ENCODE measurements around the gene POLR3F.
"Not testable (repeated sequence)": the region's sequence is repeated elsewhere in the genome, so short reads cannot be mapped to it uniquely, and the experiment has no call there.

Gene POLR3F

DNA sequence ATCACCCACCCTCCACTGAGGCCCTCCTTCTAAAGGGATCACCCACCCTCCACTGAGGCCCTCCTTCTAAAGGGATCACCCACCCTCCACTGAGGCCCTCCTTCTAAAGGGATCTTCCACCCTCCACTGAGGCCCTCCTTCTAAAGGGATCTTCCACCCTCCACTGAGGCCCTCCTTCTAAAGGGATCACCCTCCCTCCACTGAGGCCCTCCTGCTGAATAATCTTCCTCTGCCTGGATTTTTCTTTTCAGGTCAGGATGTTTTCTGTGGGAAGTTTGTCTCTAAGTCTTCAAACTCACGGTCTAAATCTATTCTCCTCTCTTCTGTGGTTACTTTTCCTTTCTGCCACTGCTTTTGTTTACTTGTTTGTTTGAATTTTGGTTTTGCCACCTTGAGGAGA lies 34.5 kb downstream of the POLR3F start:
- H3K9me3 ChIP-seq (ENCODE audit: control extremely low read depth in 1 of 5, control insufficient read depth in 4 of 5, insufficient read depth in 2 of 5, low read depth in 1 of 5, low read length in 4 of 5); POLR2A ChIA-PET; DNase-seq; CTCF ChIA-PET; H3K36me3 ChIP-seq (ENCODE audit: control insufficient read depth in 4 of 4, insufficient read depth in 4 of 4, low read length in 3 of 4); H3K27ac ChIP-seq (ENCODE audit: insufficient read depth in 1 of 2, low read depth in 1 of 2, low read length in 2 of 2, poor library complexity in 1 of 2, severe bottlenecking in 2 of 2); H3K27me3 ChIP-seq (replicated peaks in 2 of 5; ENCODE audit: control insufficient read depth in 4 of 5, insufficient read depth in 5 of 5, low read length in 4 of 5); H3K4me1 ChIP-seq (ENCODE audit: control extremely low read depth in 1 of 4, control insufficient read depth in 4 of 4, insufficient read depth in 4 of 4, low read length in 3 of 4); H3K4me3 ChIP-seq (ENCODE audit: control insufficient read depth in 1 of 7, extremely low read depth in 1 of 7, insufficient read depth in 4 of 7, low read depth in 2 of 7, low read length in 6 of 7): not testable (repeated sequence)
- 100% methylated on average over 1 of the region's 1 CpG for WGBS (ENCODE audit: insufficient coverage)

DNA sequence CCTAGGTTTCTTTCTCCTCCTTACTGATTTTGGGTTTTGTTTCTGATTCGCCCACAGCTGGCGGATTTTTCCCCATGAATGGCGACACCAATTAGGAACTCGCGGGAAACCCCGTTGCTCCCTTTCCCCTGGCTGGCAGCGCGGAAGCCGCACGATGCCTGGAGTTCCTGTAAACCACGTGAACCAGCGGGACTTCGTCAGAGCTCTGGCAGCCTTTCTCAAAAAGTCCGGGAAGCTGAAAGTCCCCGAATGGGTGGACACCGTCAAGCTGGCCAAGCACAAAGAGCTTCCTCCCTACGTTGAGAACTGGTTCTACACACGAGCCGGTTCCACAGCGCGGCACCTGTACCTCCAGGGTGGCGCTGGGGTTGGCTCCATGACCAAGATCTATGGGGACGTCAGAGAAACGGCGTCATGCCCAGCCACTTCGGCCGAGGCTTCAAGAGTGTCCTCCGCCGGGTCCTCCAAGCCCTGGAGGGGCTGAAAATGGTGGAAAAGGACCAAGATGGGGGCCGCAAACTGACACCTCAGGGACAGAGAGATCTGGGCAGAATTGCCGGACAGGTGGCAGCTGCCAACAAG lies 37.4 kb downstream of the POLR3F start:
- ChIA-PET POLR2A (no interaction called here), CTCF (interaction anchor here (3.7 kb wide), 1 partner anchor 8 kb away, joined by 25 read pairs; the partner anchor contains the start of gene RBBP9)
- no peak overlapping the region for H3K4me3 ChIP-seq (ENCODE audit: control insufficient read depth in 1 of 7, extremely low read depth in 1 of 7, insufficient read depth in 4 of 7, low read depth in 2 of 7, low read length in 6 of 7)
- H3K9me3 ChIP-seq (ENCODE audit: control extremely low read depth in 1 of 5, control insufficient read depth in 4 of 5, insufficient read depth in 2 of 5, low read depth in 1 of 5, low read length in 4 of 5) = no peaks in the 10 kb centered on the region
- peaks cover 0 to 2% (median 0%) of the 10 kb centered on the region in 4 experiments for H3K36me3 ChIP-seq (ENCODE audit: control insufficient read depth in 4 of 4, insufficient read depth in 4 of 4, low read length in 3 of 4)
- 80% methylated on average over 28 of the region's 31 CpGs for WGBS (ENCODE audit: insufficient coverage)
- H3K27me3 ChIP-seq (replicated peaks in 2 of 5; ENCODE audit: control insufficient read depth in 4 of 5, insufficient read depth in 5 of 5, low read length in 4 of 5) = peaks cover 0 to 6% (median 0%) of the 10 kb centered on the region in 5 experiments
- no peak overlapping the region for H3K27ac ChIP-seq (ENCODE audit: insufficient read depth in 1 of 2, low read depth in 1 of 2, low read length in 2 of 2, poor library complexity in 1 of 2, severe bottlenecking in 2 of 2)
- peaks cover 2 to 23% (median 14%) of the 10 kb centered on the region in 4 experiments for H3K4me1 ChIP-seq (ENCODE audit: control extremely low read depth in 1 of 4, control insufficient read depth in 4 of 4, insufficient read depth in 4 of 4, low read length in 3 of 4)
- DNase-seq = no peak

DNA sequence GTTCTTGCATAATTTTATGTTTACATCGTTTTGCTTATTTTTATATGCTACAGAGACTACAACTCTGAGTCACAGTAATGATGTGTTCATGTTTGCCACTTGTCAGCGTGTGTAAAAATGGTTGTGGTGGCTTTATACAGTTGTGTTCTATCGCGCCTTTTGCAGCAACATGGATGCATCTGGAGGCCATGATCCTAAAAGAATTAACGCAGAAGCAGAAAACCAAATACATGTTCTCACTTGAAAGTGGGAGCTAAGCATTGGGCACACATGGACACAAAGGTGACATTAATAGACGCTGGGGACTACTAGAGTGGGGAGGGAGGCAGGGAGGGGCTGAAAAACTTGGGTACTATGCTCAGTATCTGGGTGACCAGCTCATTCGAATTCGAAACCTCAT lies 39.6 kb downstream of the POLR3F start:
- Histone ChIP-seq H3K27me3 (replicated peaks in 2 of 5; ENCODE audit: control insufficient read depth in 4 of 5, insufficient read depth in 5 of 5, low read length in 4 of 5) (peaks cover 0 to 6% (median 0%) of the 10 kb centered on the region in 5 experiments), H3K9me3 (ENCODE audit: control extremely low read depth in 1 of 5, control insufficient read depth in 4 of 5, insufficient read depth in 2 of 5, low read depth in 1 of 5, low read length in 4 of 5) (no peaks in the 10 kb centered on the region), H3K4me3 (ENCODE audit: control insufficient read depth in 1 of 7, extremely low read depth in 1 of 7, insufficient read depth in 4 of 7, low read depth in 2 of 7, low read length in 6 of 7) (peak overlapping the region in 6 of 7 experiments; percentile 71 to 97 (median 89)), H3K4me1 (ENCODE audit: control extremely low read depth in 1 of 4, control insufficient read depth in 4 of 4, insufficient read depth in 4 of 4, low read length in 3 of 4) (peaks cover 2 to 23% (median 14%) of the 10 kb centered on the region in 4 experiments), H3K36me3 (ENCODE audit: control insufficient read depth in 4 of 4, insufficient read depth in 4 of 4, low read length in 3 of 4) (peaks cover 5 to 16% (median 6%) of the 10 kb centered on the region in 4 experiments), H3K27ac (ENCODE audit: insufficient read depth in 1 of 2, low read depth in 1 of 2, low read length in 2 of 2, poor library complexity in 1 of 2, severe bottlenecking in 2 of 2) (peak overlapping the region; percentile 99 to 100)
- ChIA-PET POLR2A (interaction anchor here (0.6 to 2.1 kb wide), 4 partner anchors 9 to 1172 kb away, joined by 4 to 9 read pairs (median 5); partner anchors contain the start of genes DZANK1, POLR3F and RBBP9), CTCF (interaction anchor here (1.2 to 3.7 kb wide), 4 partner anchors 9 to 95 kb away, joined by 4 to 25 read pairs (median 8); partner anchors contain the start of gene RBBP9)
- peak in 2 of 3 donors; percentile 37 to 49 for DNase-seq
- WGBS (ENCODE audit: insufficient coverage) = 71% methylated on average over 5 of the region's 8 CpGs

DNA sequence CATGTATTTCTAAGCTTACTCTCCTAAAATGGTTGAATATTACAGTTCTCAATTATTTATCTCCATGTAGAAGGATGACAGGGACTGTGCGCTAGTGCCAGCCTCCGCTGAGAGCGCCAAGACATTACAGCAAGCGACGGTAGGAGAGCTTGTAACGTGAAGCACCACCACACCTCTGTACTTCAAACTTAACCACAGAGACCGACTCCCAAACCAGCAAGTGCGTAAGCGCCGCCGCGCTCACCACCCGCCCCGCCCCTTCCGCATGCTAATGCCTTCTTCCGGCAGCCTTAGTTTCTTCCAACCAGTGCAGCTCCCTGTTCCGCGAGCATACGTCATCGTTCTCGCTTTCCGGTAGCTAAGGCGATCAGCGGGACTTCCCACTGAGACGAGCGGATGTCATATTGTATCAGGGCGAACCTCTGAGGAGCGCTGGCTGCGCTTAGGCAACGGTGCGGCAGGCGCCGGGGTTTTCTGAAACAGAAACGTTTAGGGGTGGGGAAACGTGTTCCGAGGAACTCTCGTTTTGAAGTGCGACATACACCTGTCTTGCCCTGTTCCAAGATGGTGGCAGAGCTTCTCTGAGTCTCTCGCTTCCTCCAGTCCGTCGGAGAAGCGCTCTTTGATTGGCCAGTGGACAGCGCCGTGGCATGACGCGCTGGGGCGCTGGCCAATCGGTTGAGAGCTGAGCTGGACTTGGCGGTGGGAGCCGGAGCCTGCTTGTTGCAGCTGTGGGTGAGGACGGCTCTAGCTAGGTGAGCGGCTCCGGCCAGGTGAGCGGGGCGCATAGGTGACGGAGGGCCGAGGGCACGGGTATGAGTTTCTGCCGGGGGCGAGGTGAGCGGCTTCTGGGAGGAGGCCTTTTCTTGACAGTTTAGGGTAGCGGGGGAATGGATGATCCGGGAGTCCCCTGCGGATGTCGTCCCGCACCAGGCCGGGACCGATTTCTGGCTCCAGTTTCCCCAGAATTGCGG lies 40.3 kb downstream of the POLR3F start, which contains the start of gene SEC23B:
Gene SEC23B, plus strand, starts transcription at position 723 of the 974 bp plus-strand sequence. CDS start 2,896 bp downstream, outside the sequence.
- Histone ChIP-seq H3K27ac (ENCODE audit: insufficient read depth in 1 of 2, low read depth in 1 of 2, low read length in 2 of 2, poor library complexity in 1 of 2, severe bottlenecking in 2 of 2) (peak within 1 kb of the TSS; percentile 99 to 100), H3K4me1 (ENCODE audit: control extremely low read depth in 1 of 4, control insufficient read depth in 4 of 4, insufficient read depth in 4 of 4, low read length in 3 of 4) (peaks cover 2 to 23% (median 14%) of the 10 kb centered on the region in 4 experiments), H3K36me3 (ENCODE audit: control insufficient read depth in 4 of 4, insufficient read depth in 4 of 4, low read length in 3 of 4) (peaks cover 6 to 20% (median 7%) of the 10 kb centered on the region in 4 experiments), H3K9me3 (ENCODE audit: control extremely low read depth in 1 of 5, control insufficient read depth in 4 of 5, insufficient read depth in 2 of 5, low read depth in 1 of 5, low read length in 4 of 5) (no peaks in the 10 kb centered on the region), H3K27me3 (replicated peaks in 2 of 5; ENCODE audit: control insufficient read depth in 4 of 5, insufficient read depth in 5 of 5, low read length in 4 of 5) (peaks cover 0 to 6% (median 0%) of the 10 kb centered on the region in 5 experiments), H3K4me3 (ENCODE audit: control insufficient read depth in 1 of 7, extremely low read depth in 1 of 7, insufficient read depth in 4 of 7, low read depth in 2 of 7, low read length in 6 of 7) (peak within 1 kb of the TSS; percentile 71 to 97 (median 89))
- under 1% methylated on average over 53 of the region's 69 CpGs for WGBS (ENCODE audit: insufficient coverage)
- CTCF ChIA-PET = interaction anchor here (1.2 to 3.7 kb wide), 3 partner anchors 11 to 95 kb away, joined by 7 to 25 read pairs (median 8); partner anchors contain the start of gene RBBP9
- peak; percentile 99 to 100 (median 99) for DNase-seq
- POLR2A ChIA-PET = interaction anchor here (0.6 to 2.1 kb wide), 9 partner anchors 10 to 1624 kb away, joined by 3 to 9 read pairs (median 4); partner anchors contain the start of genes DZANK1, POLR3F and RBBP9

GRCh38 chr20:18511571-18511970 lies 44.4 kb downstream of the POLR3F start:
- ChIA-PET POLR2A (no interaction called here), CTCF (interaction anchor here (0.6 kb wide), 1 partner anchor 47 kb away, joined by 3 read pairs; no protein-coding TSS in a partner anchor)
- H3K9me3 ChIP-seq (ENCODE audit: control extremely low read depth in 1 of 5, control insufficient read depth in 4 of 5, insufficient read depth in 2 of 5, low read depth in 1 of 5, low read length in 4 of 5) = no peaks in the 10 kb centered on the region
- WGBS (ENCODE audit: insufficient coverage) = no CpG with 5 or more reads among the region's 1 CpG
- H3K4me3 ChIP-seq (ENCODE audit: control insufficient read depth in 1 of 7, extremely low read depth in 1 of 7, insufficient read depth in 4 of 7, low read depth in 2 of 7, low read length in 6 of 7) = no peak overlapping the region
- no peaks in the 10 kb centered on the region for H3K27me3 ChIP-seq (replicated peaks in 2 of 5; ENCODE audit: control insufficient read depth in 4 of 5, insufficient read depth in 5 of 5, low read length in 4 of 5)
- peaks cover 16 to 42% (median 22%) of the 10 kb centered on the region in 4 experiments for H3K36me3 ChIP-seq (ENCODE audit: control insufficient read depth in 4 of 4, insufficient read depth in 4 of 4, low read length in 3 of 4)
- H3K27ac ChIP-seq (ENCODE audit: insufficient read depth in 1 of 2, low read depth in 1 of 2, low read length in 2 of 2, poor library complexity in 1 of 2, severe bottlenecking in 2 of 2) = peak overlapping the region in 1 of 2 experiments; percentile 34
- H3K4me1 ChIP-seq (ENCODE audit: control extremely low read depth in 1 of 4, control insufficient read depth in 4 of 4, insufficient read depth in 4 of 4, low read length in 3 of 4) = peaks cover 2 to 20% (median 13%) of the 10 kb centered on the region in 4 experiments
- DNase-seq = peak in 1 of 3 donors; percentile 9

DNA sequence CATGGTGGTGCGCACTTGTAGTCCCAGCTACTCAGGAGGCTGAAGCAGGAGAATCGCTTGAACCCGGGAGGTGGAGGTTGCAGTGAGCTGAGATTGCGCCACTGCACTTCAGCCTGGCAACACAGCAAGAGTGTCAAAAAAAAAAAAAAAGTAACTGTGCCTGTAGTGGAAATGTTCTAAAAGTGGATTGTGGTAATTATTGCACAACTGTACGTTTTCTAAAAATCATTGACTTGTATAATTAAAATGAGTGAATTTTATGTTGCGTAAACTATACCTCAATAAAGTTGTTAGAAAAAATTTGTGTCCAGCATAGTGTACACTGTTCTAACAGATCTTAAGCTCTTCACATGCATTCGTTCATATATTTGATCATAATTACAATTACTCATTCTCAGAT lies 46.0 kb downstream of the POLR3F start:
- H3K27ac ChIP-seq (ENCODE audit: insufficient read depth in 1 of 2, low read depth in 1 of 2, low read length in 2 of 2, poor library complexity in 1 of 2, severe bottlenecking in 2 of 2) = no peak overlapping the region
- no peak for DNase-seq
- H3K9me3 ChIP-seq (ENCODE audit: control extremely low read depth in 1 of 5, control insufficient read depth in 4 of 5, insufficient read depth in 2 of 5, low read depth in 1 of 5, low read length in 4 of 5) = no peaks in the 10 kb centered on the region
- CTCF ChIA-PET = no interaction called here
- WGBS (ENCODE audit: insufficient coverage) = 95% methylated on average over 3 of the region's 7 CpGs
- no peak overlapping the region for H3K4me3 ChIP-seq (ENCODE audit: control insufficient read depth in 1 of 7, extremely low read depth in 1 of 7, insufficient read depth in 4 of 7, low read depth in 2 of 7, low read length in 6 of 7)
- H3K4me1 ChIP-seq (ENCODE audit: control extremely low read depth in 1 of 4, control insufficient read depth in 4 of 4, insufficient read depth in 4 of 4, low read length in 3 of 4) = peaks cover 0 to 9% (median 7%) of the 10 kb centered on the region in 4 experiments
- H3K27me3 ChIP-seq (replicated peaks in 2 of 5; ENCODE audit: control insufficient read depth in 4 of 5, insufficient read depth in 5 of 5, low read length in 4 of 5) = no peaks in the 10 kb centered on the region
- H3K36me3 ChIP-seq (ENCODE audit: control insufficient read depth in 4 of 4, insufficient read depth in 4 of 4, low read length in 3 of 4) = peaks cover 16 to 48% (median 22%) of the 10 kb centered on the region in 4 experiments
- POLR2A ChIA-PET = no interaction called here
